ENCODE data around the gene SLC25A41.

The SLC25A41 gene

DNA sequence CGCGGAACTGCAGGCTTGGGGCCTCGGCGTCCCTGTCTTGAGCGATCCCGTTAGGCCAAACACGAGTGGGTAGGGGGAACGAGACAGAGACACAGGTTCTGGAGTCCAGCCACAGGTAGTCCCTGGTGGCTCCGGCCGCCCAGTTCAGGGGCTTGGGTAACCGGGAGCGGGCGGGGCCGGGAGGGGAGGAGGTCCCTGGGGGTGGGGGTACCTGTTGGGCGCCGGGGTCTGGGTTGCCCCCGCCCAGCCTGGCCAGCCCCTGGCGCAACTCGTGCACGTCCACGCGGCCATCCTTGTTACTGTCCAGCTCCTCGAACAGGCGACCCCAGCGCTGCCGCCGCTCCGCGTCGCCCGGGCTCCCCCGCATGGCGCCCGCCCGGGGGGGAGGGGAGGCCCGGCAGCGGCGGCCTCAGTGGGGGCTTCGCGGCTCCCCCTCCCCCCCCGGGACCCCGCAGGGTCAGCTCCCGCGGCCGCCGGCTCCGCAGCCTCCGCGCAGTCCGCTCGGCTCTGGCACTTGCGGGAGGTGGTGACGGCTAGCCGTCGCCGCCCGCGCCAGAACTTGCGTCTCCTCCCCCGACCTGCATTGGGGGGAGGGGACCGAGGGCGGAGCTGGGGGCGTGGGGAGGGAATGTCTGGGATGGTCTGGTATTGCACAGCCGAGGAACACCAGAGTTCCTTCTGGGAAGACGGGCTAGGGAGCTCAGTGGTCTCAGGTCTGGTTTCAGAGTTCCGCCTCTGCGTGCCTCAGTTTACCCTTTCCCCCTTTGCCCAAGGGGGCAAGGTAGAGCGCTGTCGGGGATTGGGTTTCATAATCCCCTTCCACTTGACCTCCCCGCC is 25.9 kb upstream of the SLC25A41 start, which contains the start of gene SLC25A23:
Gene SLC25A23 (minus strand): TSS at position 531 of the 837 bp plus-strand sequence. CDS start 164 bp downstream, at position 367.
- FAIRE-seq (no peak), DNase-seq (ENCODE audit: insufficient read length, low spot score) (peak; percentile 93)
- TF ChIP-seq, protein P1, sequence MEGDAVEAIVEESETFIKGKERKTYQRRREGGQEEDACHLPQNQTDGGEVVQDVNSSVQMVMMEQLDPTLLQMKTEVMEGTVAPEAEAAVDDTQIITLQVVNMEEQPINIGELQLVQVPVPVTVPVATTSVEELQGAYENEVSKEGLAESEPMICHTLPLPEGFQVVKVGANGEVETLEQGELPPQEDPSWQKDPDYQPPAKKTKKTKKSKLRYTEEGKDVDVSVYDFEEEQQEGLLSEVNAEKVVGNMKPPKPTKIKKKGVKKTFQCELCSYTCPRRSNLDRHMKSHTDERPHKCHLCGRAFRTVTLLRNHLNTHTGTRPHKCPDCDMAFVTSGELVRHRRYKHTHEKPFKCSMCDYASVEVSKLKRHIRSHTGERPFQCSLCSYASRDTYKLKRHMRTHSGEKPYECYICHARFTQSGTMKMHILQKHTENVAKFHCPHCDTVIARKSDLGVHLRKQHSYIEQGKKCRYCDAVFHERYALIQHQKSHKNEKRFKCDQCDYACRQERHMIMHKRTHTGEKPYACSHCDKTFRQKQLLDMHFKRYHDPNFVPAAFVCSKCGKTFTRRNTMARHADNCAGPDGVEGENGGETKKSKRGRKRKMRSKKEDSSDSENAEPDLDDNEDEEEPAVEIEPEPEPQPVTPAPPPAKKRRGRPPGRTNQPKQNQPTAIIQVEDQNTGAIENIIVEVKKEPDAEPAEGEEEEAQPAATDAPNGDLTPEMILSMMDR (IDR thresholded peaks at IDR 0.05; ENCODE audit: insufficient read depth, missing control alignments): no peak

DNA sequence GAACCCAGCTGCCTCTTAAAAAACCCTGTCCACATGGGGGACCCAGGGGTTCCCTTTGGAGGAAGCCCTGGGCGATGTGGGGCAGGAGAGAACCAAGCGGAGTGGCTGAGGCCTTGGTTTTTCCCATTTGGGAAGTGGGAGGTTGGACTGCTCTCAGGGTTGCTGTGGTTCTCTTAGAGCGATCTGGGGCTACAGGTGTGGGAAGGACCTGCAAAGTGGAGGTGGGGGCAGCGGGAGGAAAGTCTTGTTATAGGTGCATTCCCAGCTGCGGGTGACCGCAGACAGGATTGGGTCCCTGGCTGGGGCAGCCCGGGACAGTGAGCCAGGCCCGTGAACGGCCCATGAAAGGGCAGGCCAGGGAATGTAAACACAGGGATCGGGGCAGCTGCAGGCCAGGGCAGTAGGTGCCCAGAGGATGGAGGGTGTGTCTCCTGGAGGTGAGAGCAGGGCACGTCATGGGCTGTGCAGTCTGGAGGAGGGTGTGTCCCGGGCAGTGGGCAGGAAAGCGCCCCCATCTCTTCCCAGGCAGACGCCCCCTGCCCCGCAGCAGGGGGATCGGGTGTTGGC is 25.2 kb upstream of the SLC25A41 start:
- FAIRE-seq: no peak

DNA sequence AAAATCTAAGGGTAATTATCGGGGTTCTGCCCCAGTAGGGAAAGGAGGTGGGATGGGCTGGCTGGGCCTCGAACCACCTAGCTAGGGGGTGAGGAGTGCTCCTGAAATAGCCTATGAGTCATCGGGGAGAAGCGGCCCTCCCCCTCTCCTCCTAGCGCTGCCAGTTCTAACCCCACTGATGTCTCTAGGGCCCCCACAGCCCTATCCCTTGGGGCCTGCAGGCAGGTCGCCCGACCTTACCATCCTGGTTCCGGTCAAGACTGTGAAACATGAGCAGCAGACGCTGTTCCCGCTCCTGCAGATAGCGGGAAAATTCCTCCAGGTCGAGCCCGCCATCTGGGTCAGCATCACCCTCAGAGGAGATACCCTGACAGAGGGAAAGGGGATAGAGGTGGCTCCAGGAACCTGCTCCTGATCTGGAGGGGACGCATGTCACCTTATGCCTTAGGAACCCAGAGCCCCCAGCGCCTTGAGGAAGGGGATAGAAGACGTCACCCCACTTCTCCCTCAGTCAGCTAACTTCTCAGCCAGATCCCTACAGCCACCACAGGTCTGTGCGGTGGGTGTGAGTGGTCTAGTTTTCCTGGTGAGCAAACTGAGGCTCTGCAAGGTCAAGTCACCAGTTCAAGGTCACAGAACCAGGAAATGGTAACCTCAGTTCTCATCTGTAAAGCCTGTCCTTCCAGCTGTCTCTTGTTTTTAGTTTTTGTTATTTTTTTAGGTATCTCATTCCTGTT is 24.6 kb upstream of the SLC25A41 start:
- FAIRE-seq (no peak), DNase-seq (ENCODE audit: insufficient read length, low spot score) (no peak)
- TF ChIP-seq, protein P1 (IDR thresholded peaks at IDR 0.05; ENCODE audit: insufficient read depth, missing control alignments): no peak

More for the DNA sequence above, 25.2 kb upstream of the SLC25A41 start:
- no peak for DNase-seq (ENCODE audit: insufficient read length, low spot score)
- TF ChIP-seq, protein P1 (IDR thresholded peaks at IDR 0.05; ENCODE audit: insufficient read depth, missing control alignments): no peak

DNA sequence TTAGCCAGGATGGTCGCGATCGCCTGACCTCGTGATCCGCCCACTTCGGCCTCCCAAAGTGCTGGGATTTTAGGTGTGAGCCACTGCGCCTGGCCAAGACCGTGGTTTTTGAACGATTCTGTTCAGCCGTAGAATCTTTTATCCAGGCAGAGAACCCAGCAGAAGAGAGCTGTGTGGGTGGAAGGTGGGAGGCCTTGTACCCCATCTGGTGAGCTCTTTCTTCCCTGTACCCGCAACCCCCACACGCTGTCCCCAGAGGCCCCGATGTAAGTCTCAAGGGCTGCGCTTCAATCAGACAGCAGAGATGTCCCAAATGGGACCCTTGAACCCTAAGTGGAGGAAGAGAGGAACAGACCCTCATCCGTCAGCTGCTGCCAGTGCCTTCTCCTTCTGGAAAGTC is 22.4 kb upstream of the SLC25A41 start:
- TF ChIP-seq, protein P1 (IDR thresholded peaks at IDR 0.05; ENCODE audit: insufficient read depth, missing control alignments): no peak
- FAIRE-seq: no peak
- DNase-seq (ENCODE audit: insufficient read length, low spot score): no peak

DNA sequence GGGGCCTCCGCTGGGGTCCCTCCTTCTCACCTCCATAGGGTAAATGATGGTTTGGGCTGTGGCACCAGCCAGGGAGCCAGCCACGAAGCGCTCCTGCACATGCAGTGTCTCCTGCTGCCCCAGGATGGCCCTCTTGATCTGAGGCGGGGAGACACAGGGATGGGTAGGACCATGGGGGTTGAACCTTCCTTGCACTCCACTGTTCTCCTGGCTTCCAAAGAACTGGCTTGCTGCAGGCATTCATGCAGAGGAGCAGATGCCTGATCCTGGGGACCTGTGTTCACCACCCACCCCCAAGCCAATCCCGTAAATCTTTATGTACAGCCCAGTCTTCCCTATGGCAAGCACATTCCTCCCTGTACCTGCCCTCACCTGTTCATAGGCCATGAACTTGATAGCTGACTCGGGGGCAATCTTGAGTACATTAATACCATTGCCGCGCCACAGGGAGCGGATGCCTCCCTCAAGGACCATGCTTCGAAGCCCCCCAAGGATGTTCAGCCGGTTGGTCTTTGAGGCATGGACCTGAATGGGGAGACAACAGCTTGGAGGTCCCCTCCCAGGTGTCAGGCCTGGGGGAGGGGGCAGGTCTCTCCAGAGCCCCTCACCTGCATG is 20.5 kb upstream of the SLC25A41 start:
- DNase-seq (ENCODE audit: insufficient read length, low spot score): no peak
- TF ChIP-seq, protein P1 (IDR thresholded peaks at IDR 0.05; ENCODE audit: insufficient read depth, missing control alignments): no peak
- FAIRE-seq: no peak

DNA sequence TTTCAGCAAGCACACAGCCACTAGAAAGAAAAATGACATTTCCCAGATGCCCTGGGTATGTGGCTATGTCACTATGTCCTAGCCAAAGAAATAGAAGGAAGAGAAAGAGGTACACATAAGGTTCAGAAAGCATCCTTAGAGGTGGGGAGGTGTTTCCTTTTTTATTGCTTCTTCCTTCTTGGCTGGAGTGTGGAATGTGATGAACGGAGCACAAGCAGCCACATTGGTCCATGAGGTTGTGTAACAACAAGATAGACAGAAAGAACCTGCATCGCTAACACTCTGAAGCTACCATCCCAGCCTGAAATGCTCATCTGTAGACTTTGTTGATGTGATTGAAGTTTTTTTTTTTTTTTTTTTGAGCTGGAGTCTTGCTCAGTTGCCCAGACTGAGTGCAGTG is 19.3 kb upstream of the SLC25A41 start:
- DNase-seq (ENCODE audit: insufficient read length, low spot score) (no peak), FAIRE-seq (no peak)
- TF ChIP-seq, protein P1 (IDR thresholded peaks at IDR 0.05; ENCODE audit: insufficient read depth, missing control alignments): no peak

All from D721Med (cell line).